Nephron (organoid): ENCODE results near the gene MAMLD1.

ENCODE experiments used
- H3K27ac Mint-ChIP-seq, 3 experiments: 2 replicates each; pipeline ENCODE4 v1.8.0; 2020; ENCODE audit warnings: mixed read lengths in 3 of 3, mild to moderate bottlenecking in 2 of 3, moderate library complexity in 1 of 3
- H3K27me3 Mint-ChIP-seq: 2 replicates; pipeline ENCODE4 v1.8.0; 2021; ENCODE audit warnings: low read depth, mild to moderate bottlenecking, moderate library complexity, mixed read lengths
- H3K36me3 Mint-ChIP-seq: 2 replicates; pipeline ENCODE4 v1.8.0; 2020; ENCODE audit warnings: low read depth, mixed read lengths
- H3K4me1 Mint-ChIP-seq: 2 replicates; pipeline ENCODE4 v1.8.0; 2020; ENCODE audit warnings: mixed read lengths
- H3K4me3 Mint-ChIP-seq, 3 experiments: 2 replicates each; pipeline ENCODE4 v1.8.0; 2020; ENCODE audit warnings: mild to moderate bottlenecking in 3 of 3, mixed read lengths in 3 of 3, moderate library complexity in 2 of 3
- H3K9me3 Mint-ChIP-seq: 2 replicates; pipeline ENCODE4 v1.8.0; 2020; ENCODE audit warnings: mixed read lengths
- CTCF ChIP-seq, 3 experiments: fragments of 200-600 bp; sonication (generic); IDR thresholded peaks; one replicate each; pipeline ENCODE4 v1.5.0; 2021; ENCODE audit warnings: antibody characterized with exemption in 3 of 3; ENCODE audit not compliant: unreplicated experiment in 3 of 3

MAMLD1 gene

GRCh38 chrX:150355913-150356312, 7.2 kb upstream of the MAMLD1 start:
- Mint-ChIP-seq H3K9me3 (peaks cover 13% of the 10 kb centered on the region), H3K27me3 (peaks cover 23% of the 10 kb centered on the region), H3K36me3 (no peaks in the 10 kb centered on the region), H3K4me3 (no peak overlapping the region), H3K27ac (no peak overlapping the region), H3K4me1 (peaks cover 4% of the 10 kb centered on the region)
- TF ChIP-seq CTCF (IDR thresholded peaks at IDR 0.05; ENCODE audit: unreplicated experiment in 3 of 3) = no peak

- Mint-ChIP-seq H3K27ac (no peak overlapping the region), H3K9me3 (peaks cover 12% of the 10 kb centered on the region), H3K36me3 (no peaks in the 10 kb centered on the region), H3K27me3 (peaks cover 40% of the 10 kb centered on the region), H3K4me3 (no peak overlapping the region), H3K4me1 (peaks cover 5% of the 10 kb centered on the region)
- no peak for TF ChIP-seq CTCF (IDR thresholded peaks at IDR 0.05; ENCODE audit: unreplicated experiment in 3 of 3)
These were observed 5.3 kb upstream of the MAMLD1 start for GRCh38 chrX:150357790-150358189.

GRCh38 chrX:150358651-150359050, 4.5 kb upstream of the MAMLD1 start:
- Mint-ChIP-seq H3K36me3 (no peaks in the 10 kb centered on the region), H3K4me1 (peaks cover 5% of the 10 kb centered on the region), H3K27me3 (peaks cover 40% of the 10 kb centered on the region), H3K4me3 (peak overlapping the region in 1 of 3 experiments; percentile 25), H3K27ac (no peak overlapping the region), H3K9me3 (peaks cover 12% of the 10 kb centered on the region)
- TF ChIP-seq CTCF (IDR thresholded peaks at IDR 0.05; ENCODE audit: unreplicated experiment in 3 of 3) = no peak

- Mint-ChIP-seq H3K4me3 (peak overlapping the region; percentile 11 to 93 (median 93)), H3K9me3 (peaks cover 12% of the 10 kb centered on the region), H3K27me3 (peaks cover 40% of the 10 kb centered on the region), H3K27ac (no peak overlapping the region), H3K4me1 (peaks cover 5% of the 10 kb centered on the region), H3K36me3 (no peaks in the 10 kb centered on the region)
- no peak for TF ChIP-seq CTCF (IDR thresholded peaks at IDR 0.05; ENCODE audit: unreplicated experiment in 3 of 3)
These were observed 2.8 kb upstream of the MAMLD1 start for GRCh38 chrX:150360331-150360730.

GRCh38 chrX:150361070-150361776, 1.9 kb upstream of the MAMLD1 start:
- TF ChIP-seq CTCF (IDR thresholded peaks at IDR 0.05; ENCODE audit: unreplicated experiment in 3 of 3) = no peak
- Mint-ChIP-seq H3K36me3 (no peaks in the 10 kb centered on the region), H3K27me3 (peaks cover 40% of the 10 kb centered on the region), H3K9me3 (peaks cover 16% of the 10 kb centered on the region), H3K4me1 (peaks cover 5% of the 10 kb centered on the region), H3K27ac (no peak overlapping the region), H3K4me3 (peak overlapping the region; percentile 68 to 93 (median 93))

- no peaks in the 10 kb centered on the region for H3K36me3 Mint-ChIP-seq
- H3K27ac Mint-ChIP-seq = peak overlapping the region in 1 of 3 experiments; percentile 56
These were observed 1.3 kb upstream of the MAMLD1 start for GRCh38 chrX:150361777-150362351.

More at GRCh38 chrX:150361777-150362351, 1.3 kb upstream of the MAMLD1 start:
- peaks cover 40% of the 10 kb centered on the region for H3K27me3 Mint-ChIP-seq
- no peak for TF ChIP-seq CTCF (IDR thresholded peaks at IDR 0.05; ENCODE audit: unreplicated experiment in 3 of 3)
- peak overlapping the region; percentile 78 to 93 (median 93) for H3K4me3 Mint-ChIP-seq
- H3K9me3 Mint-ChIP-seq = peaks cover 16% of the 10 kb centered on the region
- H3K4me1 Mint-ChIP-seq = peaks cover 8% of the 10 kb centered on the region
